OCI-LY7 (cell line): Measurements from ENCODE around the gene TBXT.

Source experiments
- CTCF ChIP-seq: fragments of 200-600 bp; sonication (generic); conservative IDR thresholded peaks from 2 replicates; pipeline ENCODE4 v1.5.1; 2014; ENCODE audit warnings: mild to moderate bottlenecking, antibody characterized with exemption, low read length, moderate library complexity, mixed read lengths
- EZH2phosphoT487 ChIP-seq: fragments of 200-600 bp; sonication (generic); IDR thresholded peaks from 2 replicates; pipeline ENCODE4 v1.6.1; 2018; ENCODE audit warnings: low read depth, borderline replicate concordance, mild to moderate bottlenecking, mixed run types, antibody characterized with exemption, low read length, moderate library complexity, mixed read lengths

GRCh38 chr6:166167258-166167731 lies 356 bp downstream of the TBXT start:
- TF ChIP-seq EZH2phosphoT487 (no peak), CTCF (no peak)
